GM19099 (cell line): ENCODE results near the gene FAM76B.

Source experiments
- POLR2A ChIP-seq: IDR thresholded peaks from 3 replicates; pipeline ENCODE4 v1.6.1; 2011; ENCODE audit warnings: low read depth; ENCODE audit not compliant: insufficient read length; ENCODE audit errors: extremely low read depth

The FAM76B gene

DNA sequence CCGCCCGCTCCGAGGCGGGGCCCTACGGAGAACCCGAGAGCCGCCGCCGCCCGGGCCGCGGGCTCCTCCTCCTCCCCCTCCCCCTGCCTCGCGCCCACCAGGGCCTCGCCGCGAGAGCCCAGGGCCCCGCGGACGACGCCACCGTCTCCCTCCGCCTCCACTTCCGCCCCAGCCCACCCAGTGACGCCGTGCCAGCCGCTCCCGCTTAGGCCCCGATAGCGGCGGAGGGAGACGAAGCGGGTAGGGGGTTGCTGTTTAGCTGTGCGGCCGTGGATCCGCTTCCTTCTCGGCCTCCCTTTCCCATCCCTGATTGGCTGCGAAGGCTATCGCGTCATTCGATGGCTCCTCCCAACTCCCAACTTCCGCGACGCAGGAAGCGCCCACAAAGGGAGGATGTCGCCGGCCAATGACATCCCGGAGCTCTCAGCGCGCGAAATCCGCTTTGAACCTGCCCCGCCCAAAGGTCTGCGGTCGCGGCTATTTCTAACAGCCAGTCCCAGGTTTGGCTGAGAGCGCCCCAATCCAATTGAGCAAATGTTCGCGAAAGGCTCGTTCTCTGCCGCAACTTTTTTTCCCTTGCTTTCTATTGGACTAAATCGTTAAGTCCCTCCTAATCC, at the start of gene FAM76B:
FAM76B (minus strand) TSS at position 277 of the 617 bp plus-strand sequence. CDS start 304 bp downstream, outside the sequence.
- peak; percentile 79 for TF ChIP-seq POLR2A

- TF ChIP-seq POLR2A = no peak
Observed at GRCh38 chr11:95835768-95836488, 46.3 kb upstream of the FAM76B start.

- TF ChIP-seq POLR2A = no peak
Observed at GRCh38 chr11:95835351-95835750, 45.8 kb upstream of the FAM76B start.

GRCh38 chr11:95833378-95833777, 43.8 kb upstream of the FAM76B start:
- TF ChIP-seq POLR2A = no peak

DNA sequence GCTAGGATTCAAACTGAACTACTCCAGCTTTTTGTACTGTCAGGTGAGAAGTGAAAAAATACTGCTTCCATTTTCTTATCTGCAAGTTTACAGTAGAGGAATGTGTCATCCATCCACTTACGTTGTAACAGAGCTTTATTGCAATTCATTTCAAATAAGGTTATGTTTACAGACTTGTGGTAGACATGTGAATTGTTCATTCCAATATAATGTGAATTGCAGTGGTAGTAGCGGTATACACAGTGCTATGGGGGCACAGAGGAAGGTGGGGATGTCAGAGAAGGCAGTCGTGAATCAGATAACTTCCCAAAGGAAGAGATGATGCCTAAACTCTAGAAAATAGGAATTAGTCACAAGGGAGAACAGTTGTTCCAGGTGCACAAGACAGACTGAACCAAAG, 43.2 kb upstream of the FAM76B start:
- TF ChIP-seq POLR2A = no peak

DNA sequence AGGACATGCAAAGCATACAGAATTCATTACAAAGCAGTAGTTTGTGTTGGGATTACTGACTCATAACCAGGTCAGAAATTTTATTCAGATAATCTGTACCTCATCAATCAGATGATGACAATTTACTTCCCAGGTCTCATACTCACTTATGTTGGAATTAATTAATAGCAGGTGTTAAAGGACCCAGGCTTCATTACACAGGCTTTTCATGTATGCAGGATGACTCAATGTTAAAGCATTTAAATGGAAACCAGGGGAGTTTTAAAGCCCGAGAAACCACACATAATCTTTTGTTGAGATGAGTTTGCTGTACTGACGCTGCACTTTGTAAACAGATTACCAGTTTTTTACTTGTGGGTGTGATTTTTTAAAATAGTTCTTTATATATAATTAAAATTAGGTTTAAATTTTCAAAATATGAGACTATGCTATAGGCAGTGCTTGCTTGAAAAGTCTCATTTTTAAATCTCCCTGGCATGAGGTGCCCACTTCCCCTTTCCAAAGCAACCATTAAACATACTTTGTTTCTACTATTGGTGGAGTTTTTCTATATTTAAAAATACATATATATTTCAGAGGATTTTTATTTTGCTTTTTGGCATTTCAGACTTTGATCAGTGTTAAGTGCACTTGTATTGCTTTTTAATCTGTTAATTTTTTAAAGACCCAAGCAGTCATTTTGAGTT, 41.8 kb upstream of the FAM76B start:
- no peak for TF ChIP-seq POLR2A

DNA sequence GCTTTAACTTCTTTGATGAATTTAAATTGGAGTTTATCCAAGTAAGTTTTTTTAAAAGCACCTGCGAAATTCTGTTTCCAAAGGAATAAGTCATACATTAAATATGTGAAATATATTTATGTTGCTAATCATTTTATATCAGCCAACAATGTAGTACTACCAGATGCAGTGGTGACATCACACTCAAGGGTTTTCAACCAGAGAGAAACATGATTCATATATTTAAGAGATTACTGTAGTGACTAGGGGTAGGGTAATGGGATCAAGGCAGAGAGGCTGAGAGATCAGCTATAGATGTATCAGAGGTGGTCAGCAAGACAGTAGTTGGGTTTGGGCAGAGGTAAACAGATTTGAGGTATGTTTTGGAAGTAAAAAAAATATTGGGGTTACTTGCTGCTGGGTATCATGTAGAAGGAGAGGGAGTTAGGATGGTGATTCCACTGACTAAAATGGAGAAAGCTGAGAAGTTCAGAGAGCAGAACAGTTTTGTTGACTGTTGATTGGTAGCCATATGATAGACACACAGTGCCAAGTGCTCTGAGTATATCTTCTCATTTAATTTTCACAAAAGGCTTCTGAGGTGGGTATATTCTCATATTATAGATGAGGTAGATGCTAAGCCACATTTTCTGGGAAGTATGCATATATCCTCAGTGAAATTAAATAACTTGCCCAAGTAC, 40.1 kb upstream of the FAM76B start:
- TF ChIP-seq POLR2A = no peak

GRCh38 chr11:95827696-95828095, 38.1 kb upstream of the FAM76B start:
- TF ChIP-seq POLR2A = no peak

DNA sequence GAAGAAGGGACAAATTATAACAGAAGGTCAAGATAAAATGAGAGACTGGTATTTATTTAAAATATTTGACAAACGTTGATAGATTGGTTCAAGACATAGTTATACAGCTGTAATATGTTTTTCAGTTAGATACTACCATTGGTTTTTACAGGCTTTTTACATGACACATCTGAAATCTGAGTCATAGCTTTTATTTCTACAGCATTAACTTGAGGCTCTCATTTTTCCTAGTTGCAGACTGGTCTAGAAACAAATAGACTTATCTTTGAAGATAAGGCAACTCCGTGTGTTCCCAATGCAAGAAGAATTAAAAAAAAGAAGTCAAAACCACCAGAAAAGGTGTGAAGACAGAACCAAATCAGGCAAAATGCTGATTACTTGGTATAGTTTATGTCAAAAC, 32.1 kb upstream of the FAM76B start:
- TF ChIP-seq POLR2A = no peak

GRCh38 chr11:95816037-95816436, 26.5 kb upstream of the FAM76B start:
- TF ChIP-seq POLR2A = no peak

- TF ChIP-seq POLR2A = no peak
Observed at GRCh38 chr11:95805869-95806268, 16.3 kb upstream of the FAM76B start.

GRCh38 chr11:95803973-95804372, 14.4 kb upstream of the FAM76B start:
- no peak for TF ChIP-seq POLR2A

DNA sequence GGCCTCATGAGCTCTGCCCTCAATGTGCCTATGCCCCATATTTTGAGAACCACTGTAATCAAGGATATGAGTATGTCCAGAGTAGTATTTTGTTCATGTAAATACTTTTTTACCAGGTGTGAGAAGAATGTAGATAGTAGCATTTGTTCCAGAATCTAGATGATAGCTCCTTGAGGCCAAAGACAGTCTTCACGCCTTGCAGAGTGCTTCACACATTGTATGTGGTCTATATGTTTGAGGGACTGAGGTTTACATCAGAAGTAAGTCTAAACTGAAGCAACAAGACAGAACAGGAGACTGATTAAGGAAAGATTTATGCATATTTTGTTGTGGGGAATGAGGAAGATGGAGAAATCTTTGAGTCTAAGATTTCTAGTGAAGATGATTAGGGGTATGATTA, 13.2 kb upstream of the FAM76B start:
- TF ChIP-seq POLR2A = no peak

GRCh38 chr11:95800438-95800837, 10.9 kb upstream of the FAM76B start:
- TF ChIP-seq POLR2A = no peak

- TF ChIP-seq POLR2A = no peak
Observed at GRCh38 chr11:95799546-95799945, 10.0 kb upstream of the FAM76B start.
